ENCODE results near the gene POLDIP2. TPM values are rescaled to one million over a fixed set of nuclear protein-coding genes. Genes with fewer than 3 reads are reported as not detected.
A peak's percentile ranks its signal among the peaks of the same experiment; 100 is the strongest.

POLDIP2 gene
- total RNA-seq (100 to 1,000 TPM in 1 of 5 donors, 10 to 100 TPM in 4; 41.9 to 118 (median 57.6) TPM), polyA plus RNA-seq (10 to 100 TPM; 44.2 to 69.2 (median 63.8) TPM)
- long read RNA-seq, donor 1, partial matches to known transcripts, result 0 of 4 reads
- long read RNA-seq, donor 1, other reads (novel, unspliced or antisense), result 0 of 4 reads
- long read RNA-seq, donor 2, transcript POLDIP2-201 (11 exons, 2,121 nt), result major isoform, 16 of 16 reads
- long read RNA-seq, donor 2, partial matches to known transcripts, result 0 of 16 reads
- long read RNA-seq, donor 2, other reads (novel, unspliced or antisense), result 0 of 16 reads
- long read RNA-seq, donor 3, partial matches to known transcripts, result 0 of 4 reads
- long read RNA-seq, donor 3, other reads (novel, unspliced or antisense), result 0 of 4 reads
- long read RNA-seq, donor 4, partial matches to known transcripts, result 0 of 4 reads
- long read RNA-seq, donor 4, other reads (novel, unspliced or antisense), result 0 of 4 reads
- long read RNA-seq, donor 5, transcript POLDIP2-201 (11 exons, 2,121 nt), result major isoform, 11 of 19 reads
- long read RNA-seq, donor 5, partial matches to known transcripts, result 8 of 19 reads
- long read RNA-seq, donor 5, other reads (novel, unspliced or antisense), result 0 of 19 reads
- long read RNA-seq, donor 6, transcript POLDIP2-201 (11 exons, 2,121 nt), result major isoform, 39 of 50 reads
- long read RNA-seq, donor 6, partial matches to known transcripts, result 6 of 50 reads
- long read RNA-seq, donor 6, other reads (novel, unspliced or antisense), result 5 of 50 reads
- long read RNA-seq, donor 7, transcript POLDIP2-201 (11 exons, 2,121 nt), result major isoform, 14 of 14 reads
- long read RNA-seq, donor 7, partial matches to known transcripts, result 0 of 14 reads
- long read RNA-seq, donor 7, other reads (novel, unspliced or antisense), result 0 of 14 reads
- long read RNA-seq, donor 8, transcript POLDIP2-201 (11 exons, 2,121 nt), result major isoform, 15 of 15 reads
- long read RNA-seq, donor 8, partial matches to known transcripts, result 0 of 15 reads
- long read RNA-seq, donor 8, other reads (novel, unspliced or antisense), result 0 of 15 reads
- long read RNA-seq, donor 9, transcript POLDIP2-201 (11 exons, 2,121 nt), result major isoform, 9 of 9 reads
- long read RNA-seq, donor 9, partial matches to known transcripts, result 0 of 9 reads
- long read RNA-seq, donor 9, other reads (novel, unspliced or antisense), result 0 of 9 reads
- long read RNA-seq, donor 10, partial matches to known transcripts, result 0 of 2 reads
- long read RNA-seq, donor 10, other reads (novel, unspliced or antisense), result 0 of 2 reads

DNA sequence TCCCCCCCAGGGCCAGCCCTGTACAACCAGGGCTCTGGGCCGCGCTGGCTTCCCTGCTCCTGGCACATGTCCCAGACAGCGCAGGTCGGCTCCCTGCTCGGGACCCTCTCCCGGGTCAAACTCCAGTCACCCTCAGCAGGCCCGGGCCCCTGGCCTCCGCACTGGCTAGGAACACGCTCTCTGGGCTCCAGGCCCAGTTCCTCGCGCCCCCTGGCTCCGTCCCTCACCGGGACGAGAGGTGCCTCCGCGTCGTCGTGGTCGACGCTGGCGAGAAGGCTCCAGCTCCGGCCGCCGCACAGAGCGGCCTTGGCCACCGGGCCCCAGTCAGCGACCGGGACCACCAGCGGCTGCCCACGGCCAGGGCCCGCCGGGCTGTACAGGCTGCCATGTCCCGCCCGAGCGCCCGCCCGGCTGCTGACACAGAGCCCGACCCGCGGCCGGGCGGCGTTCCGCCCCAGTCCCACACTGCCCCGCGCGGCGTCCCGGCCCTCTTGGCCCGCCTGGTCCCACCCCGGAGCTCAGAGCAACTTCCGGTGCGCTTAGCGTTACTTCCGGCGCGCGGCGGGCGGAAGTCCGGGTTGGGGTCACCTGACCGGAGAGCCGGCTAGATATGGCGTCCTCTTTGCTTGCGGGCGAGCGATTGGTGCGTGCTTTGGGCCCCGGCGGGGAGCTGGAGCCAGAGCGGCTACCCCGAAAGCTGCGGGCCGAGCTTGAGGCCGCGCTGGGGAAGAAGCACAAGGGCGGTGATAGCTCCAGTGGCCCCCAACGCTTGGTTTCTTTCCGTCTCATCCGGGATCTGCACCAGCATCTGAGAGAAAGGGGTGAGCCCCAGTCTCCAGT is at the start of gene POLDIP2:
POLDIP2 (minus strand) TSS at position 467 of the 840 bp plus-strand sequence; CDS start at position 388, 79 bp downstream.
- Histone ChIP-seq H3K4me3 (peak within 1 kb of the TSS; percentile 86 to 100 (median 94)), H3K4me1 (peaks cover 25 to 31% (median 28%) of the 10 kb centered on the region in 4 donors), H3K36me3 (peaks cover 54 to 68% (median 65%) of the 10 kb centered on the region in 4 donors), H3K27ac (peak within 1 kb of the TSS; percentile 89 to 97 (median 95)), H3K9me3 (no peaks in the 10 kb centered on the region), H3K27me3 (no peaks in the 10 kb centered on the region)
- WGBS, 5 donors, result 0 to 1% (median 0%) methylated on average over 13 to 80 of the region's 80 CpGs
- peak; percentile 97 to 99 for DNase-seq
- TF ChIP-seq EP300 (IDR thresholded peaks at IDR 0.05), result no peak
- peak; percentile 93 to 98 (median 97) for TF ChIP-seq POLR2AphosphoS5 (IDR thresholded peaks at IDR 0.05)
- peak in 2 of 7 experiments; percentile 5 to 19 for TF ChIP-seq CTCF (IDR thresholded peaks at IDR 0.05)
- peak in 1 of 4 donors; percentile 33 for TF ChIP-seq POLR2A (IDR thresholded peaks at IDR 0.05)
- intact Hi-C loops (cut with DNase I; ENCODE audit: low total_unique reads), result no loop called here

- DNase-seq, result no peak
- WGBS, 5 donors, result 20 to 27% (median 26%) methylated on average over 9 of the region's 9 CpGs
- Histone ChIP-seq H3K27ac (peak overlapping the region in 3 of 5 donors; percentile 41 to 76 (median 65)), H3K36me3 (peaks cover 0 to 22% (median 13%) of the 10 kb centered on the region in 4 donors), H3K4me1 (peaks cover 21 to 37% (median 28%) of the 10 kb centered on the region in 4 donors), H3K27me3 (no peaks in the 10 kb centered on the region), H3K4me3 (peak overlapping the region; percentile 67 to 94 (median 82)), H3K9me3 (no peaks in the 10 kb centered on the region)
- TF ChIP-seq CTCF (IDR thresholded peaks at IDR 0.05) (no peak), EP300 (IDR thresholded peaks at IDR 0.05) (no peak), POLR2AphosphoS5 (IDR thresholded peaks at IDR 0.05) (no peak), POLR2A (IDR thresholded peaks at IDR 0.05) (no peak)
- intact Hi-C loops (cut with DNase I; ENCODE audit: low total_unique reads), result no loop called here
These were observed 49.1 kb upstream of the POLDIP2 start for GRCh38 chr17:28406473-28406814.

DNA sequence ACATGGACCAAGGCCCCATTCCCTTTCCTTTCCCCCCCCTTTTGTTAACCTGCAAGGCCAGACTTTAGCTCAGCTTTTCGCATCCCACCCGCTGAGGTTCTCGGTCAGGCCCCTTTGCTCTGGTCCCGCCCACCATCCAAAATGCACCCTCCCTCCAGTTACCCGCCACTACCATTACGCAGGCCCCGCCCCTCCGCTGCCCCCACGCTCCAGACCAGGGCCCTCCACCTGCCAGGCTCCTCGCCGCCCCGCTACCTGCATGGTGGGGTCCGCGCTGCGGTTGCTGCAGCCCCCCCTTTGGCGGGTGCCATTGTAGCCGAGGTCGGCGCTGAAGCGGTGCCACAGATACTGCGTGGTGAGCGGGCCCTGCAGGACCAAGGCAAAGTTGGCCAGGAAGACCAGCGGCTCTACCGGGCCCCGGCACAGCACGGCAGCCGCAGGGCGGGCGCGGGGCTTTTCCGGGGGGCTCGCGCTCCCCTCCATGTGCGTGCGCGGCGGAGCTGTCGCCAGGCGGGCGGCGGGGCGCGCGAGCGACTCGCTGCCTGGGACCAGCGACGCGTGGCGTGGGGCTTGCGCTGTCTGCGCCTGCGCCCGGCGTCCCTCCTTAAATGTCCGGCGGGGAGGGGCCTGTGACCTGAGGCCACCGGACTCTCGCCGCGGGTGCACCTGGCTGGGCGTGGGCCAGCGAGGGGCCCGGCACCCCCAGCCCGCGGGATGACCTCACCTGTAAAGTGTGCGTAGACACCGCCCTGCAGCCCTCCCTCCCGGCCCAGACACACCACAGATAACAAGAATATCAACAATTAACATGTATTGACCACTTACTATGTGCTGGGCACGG is 48.5 kb upstream of the POLDIP2 start, which contains the start of gene SLC46A1:
SLC46A1 (minus strand) TSS at position 581 of the 841 bp plus-strand sequence; CDS start at position 483, 98 bp downstream.
- intact Hi-C loops (cut with DNase I; ENCODE audit: low total_unique reads), result no loop called here
- H3K4me1 ChIP-seq, result peaks cover 21 to 37% (median 28%) of the 10 kb centered on the region in 4 donors
- peak within 1 kb of the TSS; percentile 41 to 76 (median 65) for H3K27ac ChIP-seq
- peaks cover 0 to 27% (median 19%) of the 10 kb centered on the region in 4 donors for H3K36me3 ChIP-seq
- peak; percentile 65 to 83 for DNase-seq
- WGBS, 5 donors, result 0 to 1% (median 1%) methylated on average over 22 to 70 of the region's 70 CpGs
- TF ChIP-seq POLR2AphosphoS5 (IDR thresholded peaks at IDR 0.05) (peak in 1 of 3 donors; percentile 34), POLR2A (IDR thresholded peaks at IDR 0.05) (no peak)
- no peaks in the 10 kb centered on the region for H3K27me3 ChIP-seq
- peak within 1 kb of the TSS; percentile 67 to 94 (median 82) for H3K4me3 ChIP-seq
- no peaks in the 10 kb centered on the region for H3K9me3 ChIP-seq

Data from stomach (tissue), 19 donors.